Stimulated activated CD4-positive, alpha-beta T cell treated with anti-CD3 and anti-CD28 coated beads, Interleukin-4, amount 100 ng/mL, for 1 hour (primary cell): Measurements from ENCODE around the gene CACNA1S.

Source experiments
- DNase-seq: peaks from one replicate; pipeline ENCODE4 v3.0.0-alpha.2; 2020

Gene CACNA1S

GRCh38 chr1:201059871-201060555 is 52.2 kb downstream of the CACNA1S start:
- DNase-seq, result no peak

- no peak for DNase-seq
Measured at GRCh38 chr1:201059401-201059800, 52.8 kb downstream of the CACNA1S start.

- no peak for DNase-seq
Measured at GRCh38 chr1:201054091-201054543, 58.1 kb downstream of the CACNA1S start.

GRCh38 chr1:201053155-201053860 is 58.9 kb downstream of the CACNA1S start:
- DNase-seq, result no peak

DNA sequence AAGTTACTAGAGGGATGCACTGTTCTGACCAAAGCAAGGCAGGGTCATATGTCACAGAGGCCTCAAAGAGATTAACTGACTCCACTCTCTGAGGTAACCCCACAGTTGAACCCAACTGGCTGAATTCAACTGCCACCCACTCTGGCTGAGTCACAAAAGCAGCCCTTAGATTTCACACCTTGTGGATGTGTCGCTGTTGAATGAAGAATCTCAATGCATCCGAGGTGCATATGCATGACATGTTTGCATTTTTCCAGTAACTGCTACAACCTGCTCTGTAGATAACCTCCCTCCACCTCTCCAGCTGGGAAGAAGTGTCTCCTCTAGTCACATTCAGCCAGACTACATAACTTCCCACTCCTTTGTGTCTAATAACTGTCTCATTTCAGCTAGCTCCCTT is 60.8 kb downstream of the CACNA1S start:
- DNase-seq, result no peak

GRCh38 chr1:201050515-201051277 is 61.5 kb downstream of the CACNA1S start:
- no peak for DNase-seq

DNA sequence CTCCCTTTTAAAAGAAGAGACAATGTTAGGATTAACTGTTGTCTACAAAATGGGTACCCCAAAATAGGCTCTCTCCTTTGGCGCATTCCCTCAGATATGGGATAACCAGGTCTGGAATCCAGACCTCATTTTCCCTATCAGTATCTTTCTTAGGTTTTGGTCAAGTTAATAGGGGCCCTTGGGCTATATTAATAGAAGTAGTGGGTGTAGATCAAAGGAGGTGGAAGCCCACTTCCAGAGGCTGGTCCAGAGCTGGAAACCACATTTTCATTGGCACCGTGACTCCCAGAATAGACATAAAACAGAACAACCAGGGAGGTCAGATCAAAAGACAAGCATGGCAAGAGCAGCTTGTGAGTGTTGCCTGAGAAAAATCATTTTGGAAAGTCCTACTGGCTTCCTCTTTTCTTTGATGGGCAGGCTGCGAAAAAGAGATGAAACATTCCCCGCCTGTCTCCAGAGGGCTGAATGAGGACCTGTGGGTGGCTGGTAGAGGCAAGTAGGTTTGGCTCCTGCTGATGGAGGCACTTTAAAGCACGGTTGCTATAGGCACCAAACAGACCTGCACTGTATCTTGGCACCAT is 62.9 kb downstream of the CACNA1S start:
- no peak for DNase-seq

GRCh38 chr1:201048521-201048920 is 63.7 kb downstream of the CACNA1S start:
- DNase-seq, result no peak

GRCh38 chr1:201044119-201044518 is 68.1 kb downstream of the CACNA1S start:
- no peak for DNase-seq

- peak; percentile 68 for DNase-seq
Measured at GRCh38 chr1:201042779-201043461, 69.3 kb downstream of the CACNA1S start.

- DNase-seq, result no peak
Measured at GRCh38 chr1:201041011-201041410, 71.2 kb downstream of the CACNA1S start.

GRCh38 chr1:201039876-201040275 is 72.3 kb downstream of the CACNA1S start:
- DNase-seq, result no peak

GRCh38 chr1:201039418-201039817 is 72.8 kb downstream of the CACNA1S start:
- DNase-seq, result no peak

GRCh38 chr1:201038186-201038876 is 73.9 kb downstream of the CACNA1S start:
- no peak for DNase-seq

DNA sequence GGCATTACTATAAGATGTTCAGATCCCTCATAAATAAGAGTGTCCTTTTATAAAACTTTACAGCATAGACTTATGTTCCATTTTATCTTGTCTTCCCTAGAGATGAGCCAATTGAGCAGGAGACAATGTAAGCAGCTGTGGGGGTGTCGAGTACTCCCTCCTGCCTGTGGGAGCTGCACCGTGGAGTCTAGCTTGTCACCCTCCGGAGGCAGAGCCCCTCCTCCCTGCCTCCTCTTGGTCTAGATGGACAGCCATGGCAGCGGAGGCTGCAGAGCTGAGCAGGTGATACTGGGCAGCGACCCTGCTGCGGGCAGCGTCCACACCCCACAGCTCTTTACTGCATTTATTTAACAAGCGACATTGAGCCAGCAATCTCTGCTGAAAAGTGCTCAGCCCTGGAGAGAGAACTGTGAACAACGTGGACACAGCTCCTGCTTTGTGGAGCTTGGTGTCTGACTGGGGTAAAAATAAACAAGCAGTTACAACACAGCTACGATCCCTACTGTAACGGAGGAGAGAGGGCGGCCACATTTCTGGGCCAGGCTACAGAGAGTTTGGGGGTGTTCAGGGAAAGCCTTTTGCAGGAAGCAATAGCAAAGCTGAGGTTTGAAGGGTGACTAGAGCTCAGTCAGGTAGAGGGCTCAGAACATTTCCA is 75.9 kb downstream of the CACNA1S start:
- DNase-seq, result no peak

DNA sequence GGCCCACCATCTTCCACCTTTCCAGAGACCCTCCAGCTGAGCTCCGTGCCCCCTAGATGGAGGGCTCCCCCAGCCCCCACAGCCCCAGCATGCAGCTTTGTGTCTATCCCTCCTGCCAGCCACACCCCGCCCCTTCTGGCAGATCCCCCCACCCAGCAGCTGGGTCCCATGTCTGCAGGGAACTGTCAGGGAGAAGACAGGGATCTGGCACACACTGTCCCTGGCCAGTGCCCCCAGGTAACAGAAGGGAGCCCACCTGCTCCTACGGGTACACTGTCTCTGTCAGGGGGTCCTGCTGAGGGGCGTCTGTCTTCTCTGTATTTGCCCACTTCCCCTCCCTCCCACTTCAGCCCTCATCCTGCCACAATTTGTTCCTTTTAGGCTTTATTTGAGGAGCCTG is 77.6 kb downstream of the CACNA1S start:
- no peak for DNase-seq

DNA sequence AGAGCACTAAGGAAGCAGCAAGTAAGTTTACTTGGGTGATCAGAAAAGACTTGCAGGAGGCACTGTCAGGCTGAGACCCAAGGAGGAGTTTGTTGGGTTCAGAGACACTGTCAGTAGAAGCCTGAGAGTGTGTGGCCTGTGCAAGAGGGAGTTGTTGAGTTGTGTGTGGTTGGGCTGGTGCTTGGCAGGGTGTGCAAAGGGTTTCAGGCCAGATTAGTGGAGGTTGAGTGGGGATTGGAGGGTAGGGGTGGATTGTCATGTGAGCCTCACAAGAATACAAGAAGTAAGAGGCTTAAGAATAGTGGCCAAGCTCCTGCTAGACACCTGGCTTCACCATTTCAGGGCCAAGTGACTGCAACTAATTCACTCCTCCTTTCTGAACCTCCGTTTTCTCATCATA is 79.8 kb downstream of the CACNA1S start:
- DNase-seq, result no peak

DNA sequence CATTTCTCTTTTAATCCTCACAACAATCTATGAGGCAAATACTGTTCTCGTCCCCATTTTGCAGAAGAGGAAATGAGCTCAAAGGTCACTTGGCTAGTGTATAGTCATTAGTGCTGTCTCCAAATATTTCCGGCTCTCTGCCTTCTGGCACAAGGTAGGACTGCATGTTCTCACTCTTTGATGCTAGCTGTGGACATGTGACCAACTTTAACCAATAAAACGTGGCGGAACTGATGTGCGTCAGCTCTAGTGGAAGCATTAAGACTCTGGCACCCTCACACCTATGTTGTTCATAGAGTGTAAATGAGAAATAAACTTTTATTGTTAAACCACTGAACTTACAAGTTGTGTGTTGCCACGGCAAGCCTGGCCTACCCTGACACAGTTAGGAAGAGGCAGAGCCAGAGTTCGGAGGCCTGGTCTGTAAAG is 83.8 kb downstream of the CACNA1S start:
- DNase-seq, result no peak

GRCh38 chr1:201026836-201027235 is 85.4 kb downstream of the CACNA1S start:
- no peak for DNase-seq

DNA sequence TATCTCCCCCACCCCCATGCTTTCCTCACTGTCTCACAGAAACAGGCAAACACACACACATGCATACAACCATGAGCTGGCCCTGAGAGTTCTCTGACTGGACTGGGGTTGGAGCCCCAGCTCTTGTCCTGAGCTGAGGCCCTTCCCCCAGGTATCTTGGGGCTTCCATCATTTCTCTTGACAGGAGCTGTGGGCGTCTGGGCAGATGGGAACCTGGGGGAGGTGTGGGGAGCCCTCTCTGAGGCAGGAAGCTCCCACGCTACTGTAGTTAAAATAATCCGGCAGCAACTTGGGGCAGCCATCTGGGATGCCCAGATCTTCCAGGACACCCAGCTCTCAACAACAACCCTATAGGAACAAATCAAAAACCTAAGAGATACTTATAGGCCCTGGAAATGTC is 86.0 kb downstream of the CACNA1S start:
- DNase-seq, result no peak

GRCh38 chr1:201025571-201026002 is 86.6 kb downstream of the CACNA1S start:
- DNase-seq, result no peak

DNA sequence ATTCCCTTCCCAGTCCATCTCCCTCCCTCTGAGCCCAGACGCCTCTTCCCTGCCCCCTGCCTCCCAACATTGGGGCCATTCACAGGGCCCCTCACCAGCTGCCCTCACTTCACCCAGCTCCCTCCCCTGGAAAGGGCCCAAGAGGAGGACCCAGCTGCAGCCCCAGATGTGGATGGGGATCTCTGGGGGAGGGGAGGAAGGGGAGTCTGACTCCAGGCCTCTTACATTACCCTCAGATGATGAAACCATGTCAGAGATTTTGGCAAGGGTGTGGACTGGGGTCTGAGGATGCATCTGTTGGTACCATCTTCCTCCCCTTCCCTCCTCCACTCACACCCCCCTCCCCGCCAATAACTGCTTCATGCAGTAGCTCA is 87.6 kb downstream of the CACNA1S start:
- DNase-seq, result no peak
